Body of pancreas (tissue), 4 donors: Measurements from ENCODE around the gene CLBA1.
"Not testable (repeated sequence)": the region's sequence is repeated elsewhere in the genome, so short reads cannot be mapped to it uniquely, and the experiment has no call there.

Experiments
- POLR2A ChIP-seq, 3 donors: fragments of 450-650 bp; IDR thresholded peaks; one replicate each; pipeline ENCODE4 v1.6.1; 2016; ENCODE audit warnings: antibody characterized with exemption in 3 of 3, mild to moderate bottlenecking in 2 of 3
- TF ChIP-seq, protein P1 (sequence below), 7 experiments: fragments of 450-650 bp in 4 of 7; fragments of 200-600 bp in 3 of 7; sonication (generic) in 3 of 7; IDR thresholded peaks; one replicate each; pipeline ENCODE4 v1.5.1; 2016 to 2019; ENCODE audit warnings: antibody characterized with exemption in 7 of 7

DNA sequence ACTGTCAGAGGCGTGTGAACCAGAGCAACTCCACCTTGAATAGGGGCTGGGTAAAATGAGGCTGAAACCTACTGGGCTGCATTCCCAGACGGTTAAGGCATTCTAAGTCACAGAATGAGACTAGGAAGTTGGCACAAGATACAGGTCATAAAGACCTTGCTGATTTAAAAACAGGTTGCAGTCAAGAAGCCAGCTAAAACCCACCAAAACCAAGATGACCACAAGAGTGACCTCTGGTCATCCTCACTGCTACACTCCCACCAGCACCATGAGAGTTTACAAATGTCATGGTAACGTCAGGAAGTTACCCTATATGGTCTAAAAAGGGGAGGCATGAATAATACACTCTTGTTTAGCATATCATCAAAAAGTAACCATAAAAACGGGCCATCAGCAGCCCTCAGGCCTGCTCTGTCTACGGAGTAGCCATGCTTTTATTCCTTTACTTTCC, 46.9 kb downstream of the CLBA1 start:
- TF ChIP-seq, protein P1, sequence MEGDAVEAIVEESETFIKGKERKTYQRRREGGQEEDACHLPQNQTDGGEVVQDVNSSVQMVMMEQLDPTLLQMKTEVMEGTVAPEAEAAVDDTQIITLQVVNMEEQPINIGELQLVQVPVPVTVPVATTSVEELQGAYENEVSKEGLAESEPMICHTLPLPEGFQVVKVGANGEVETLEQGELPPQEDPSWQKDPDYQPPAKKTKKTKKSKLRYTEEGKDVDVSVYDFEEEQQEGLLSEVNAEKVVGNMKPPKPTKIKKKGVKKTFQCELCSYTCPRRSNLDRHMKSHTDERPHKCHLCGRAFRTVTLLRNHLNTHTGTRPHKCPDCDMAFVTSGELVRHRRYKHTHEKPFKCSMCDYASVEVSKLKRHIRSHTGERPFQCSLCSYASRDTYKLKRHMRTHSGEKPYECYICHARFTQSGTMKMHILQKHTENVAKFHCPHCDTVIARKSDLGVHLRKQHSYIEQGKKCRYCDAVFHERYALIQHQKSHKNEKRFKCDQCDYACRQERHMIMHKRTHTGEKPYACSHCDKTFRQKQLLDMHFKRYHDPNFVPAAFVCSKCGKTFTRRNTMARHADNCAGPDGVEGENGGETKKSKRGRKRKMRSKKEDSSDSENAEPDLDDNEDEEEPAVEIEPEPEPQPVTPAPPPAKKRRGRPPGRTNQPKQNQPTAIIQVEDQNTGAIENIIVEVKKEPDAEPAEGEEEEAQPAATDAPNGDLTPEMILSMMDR (IDR thresholded peaks at IDR 0.05), result not testable (repeated sequence)
- TF ChIP-seq POLR2A (IDR thresholded peaks at IDR 0.05), result not testable (repeated sequence)
